ENCODE results near the gene TRPM2. TPM values are rescaled to one million over a fixed set of nuclear protein-coding genes. Genes with fewer than 3 reads are reported as not detected.
"Not testable (repeated sequence)": the region's sequence is repeated elsewhere in the genome, so short reads cannot be mapped to it uniquely, and the experiment has no call there.

TRPM2 gene
- total RNA-seq, 1 experiment from 2014 or later: 11.0 TPM

GRCh38 chr21:44478801-44479167, 125.4 kb downstream of the TRPM2 start:
- intact Hi-C loops (cut with micrococcal nuclease): no loop called here
- DNase-seq (ENCODE audit: unreplicated experiment): no peak
- Mint-ChIP-seq H3K9me3 (ENCODE audit: unreplicated experiment) (no peaks in the 10 kb centered on the region), H3K4me3 (ENCODE audit: unreplicated experiment) (no peak overlapping the region), H3K27me3 (ENCODE audit: insufficient read depth, unreplicated experiment) (no peaks in the 10 kb centered on the region), H3K4me1 (ENCODE audit: insufficient read depth, unreplicated experiment) (no peaks in the 10 kb centered on the region), H3K27ac (ENCODE audit: low read depth, unreplicated experiment) (no peak overlapping the region), H3K36me3 (ENCODE audit: insufficient read depth, unreplicated experiment) (no peaks in the 10 kb centered on the region)
- ChIA-PET POLR2A (no interaction called here), CTCF (no interaction called here)
- no peak for TF ChIP-seq CTCF (IDR thresholded peaks at IDR 0.05; ENCODE audit: unreplicated experiment)
- no TSS peak for BruUV-seq (replicated peaks)

GRCh38 chr21:44479556-44480199, 126.3 kb downstream of the TRPM2 start:
- BruUV-seq (replicated peaks); intact Hi-C loops (cut with micrococcal nuclease); H3K9me3 Mint-ChIP-seq (ENCODE audit: unreplicated experiment); H3K27me3 Mint-ChIP-seq (ENCODE audit: insufficient read depth, unreplicated experiment); H3K36me3 Mint-ChIP-seq (ENCODE audit: insufficient read depth, unreplicated experiment); H3K27ac Mint-ChIP-seq (ENCODE audit: low read depth, unreplicated experiment); H3K4me3 Mint-ChIP-seq (ENCODE audit: unreplicated experiment); H3K4me1 Mint-ChIP-seq (ENCODE audit: insufficient read depth, unreplicated experiment): not testable (repeated sequence)
- ChIA-PET POLR2A (interaction anchor here (0.7 to 1.1 kb wide), 2 partner anchors 141 to 187 kb away, joined by 3 to 4 read pairs; partner anchors contain the start of gene KRTAP12-2), CTCF (interaction anchor here (0.9 to 1.7 kb wide), 6 partner anchors 8 to 304 kb away, joined by 3 to 5 read pairs (median 3); no protein-coding TSS in a partner anchor)
- TF ChIP-seq CTCF (IDR thresholded peaks at IDR 0.05; ENCODE audit: unreplicated experiment): peak; percentile 65
- peak; percentile 17 for DNase-seq (ENCODE audit: unreplicated experiment)

- Mint-ChIP-seq H3K4me1 (ENCODE audit: insufficient read depth, unreplicated experiment) (no peaks in the 10 kb centered on the region), H3K27me3 (ENCODE audit: insufficient read depth, unreplicated experiment) (no peaks in the 10 kb centered on the region), H3K27ac (ENCODE audit: low read depth, unreplicated experiment) (no peak overlapping the region), H3K9me3 (ENCODE audit: unreplicated experiment) (no peaks in the 10 kb centered on the region), H3K36me3 (ENCODE audit: insufficient read depth, unreplicated experiment) (no peaks in the 10 kb centered on the region), H3K4me3 (ENCODE audit: unreplicated experiment) (no peak overlapping the region)
- no peak for DNase-seq (ENCODE audit: unreplicated experiment)
- ChIA-PET POLR2A (interaction anchor here (0.7 to 1.1 kb wide), 2 partner anchors 142 to 187 kb away, joined by 3 to 4 read pairs; partner anchors contain the start of gene KRTAP12-2), CTCF (interaction anchor here (0.7 to 1.7 kb wide), 7 partner anchors 9 to 303 kb away, joined by 3 to 5 read pairs (median 3); no protein-coding TSS in a partner anchor)
- intact Hi-C loops (cut with micrococcal nuclease): no loop called here
- no peak for TF ChIP-seq CTCF (IDR thresholded peaks at IDR 0.05; ENCODE audit: unreplicated experiment)
- BruUV-seq (replicated peaks): no TSS peak
Measured at GRCh38 chr21:44480200-44481053, 127.0 kb downstream of the TRPM2 start.

GRCh38 chr21:44482581-44483287, 129.3 kb downstream of the TRPM2 start:
- H3K27me3 Mint-ChIP-seq (ENCODE audit: insufficient read depth, unreplicated experiment): no peaks in the 10 kb centered on the region
- intact Hi-C loops (cut with micrococcal nuclease): no loop called here
- no peak overlapping the region for H3K27ac Mint-ChIP-seq (ENCODE audit: low read depth, unreplicated experiment)
- H3K9me3 Mint-ChIP-seq (ENCODE audit: unreplicated experiment): no peaks in the 10 kb centered on the region
- H3K36me3 Mint-ChIP-seq (ENCODE audit: insufficient read depth, unreplicated experiment): no peaks in the 10 kb centered on the region
- BruUV-seq (replicated peaks): no TSS peak
- ChIA-PET CTCF (interaction anchor here (1.0 kb wide), 1 partner anchor 260 kb away, joined by 3 read pairs; no protein-coding TSS in a partner anchor), POLR2A (no interaction called here)
- no peak for DNase-seq (ENCODE audit: unreplicated experiment)
- H3K4me3 Mint-ChIP-seq (ENCODE audit: unreplicated experiment): no peak overlapping the region
- no peaks in the 10 kb centered on the region for H3K4me1 Mint-ChIP-seq (ENCODE audit: insufficient read depth, unreplicated experiment)
- TF ChIP-seq CTCF (IDR thresholded peaks at IDR 0.05; ENCODE audit: unreplicated experiment): no peak

Data from MCF 10A (cell line).